Eye (tissue), 1 donor: ENCODE measurements around the gene METRN.
A peak's percentile ranks its signal among the peaks of the same experiment; 100 is the strongest.

Source experiments
- DNase-seq: peaks from one replicate; pipeline ENCODE4 v3.0.0-alpha.2; 2015

The METRN gene

GRCh38 chr16:714558-715476 lies at the start of gene METRN:
TSS of gene METRN (plus strand) at chr16:715118. CDS start at chr16:715290, 172 bp downstream.
- peak; percentile 95 for DNase-seq

DNA sequence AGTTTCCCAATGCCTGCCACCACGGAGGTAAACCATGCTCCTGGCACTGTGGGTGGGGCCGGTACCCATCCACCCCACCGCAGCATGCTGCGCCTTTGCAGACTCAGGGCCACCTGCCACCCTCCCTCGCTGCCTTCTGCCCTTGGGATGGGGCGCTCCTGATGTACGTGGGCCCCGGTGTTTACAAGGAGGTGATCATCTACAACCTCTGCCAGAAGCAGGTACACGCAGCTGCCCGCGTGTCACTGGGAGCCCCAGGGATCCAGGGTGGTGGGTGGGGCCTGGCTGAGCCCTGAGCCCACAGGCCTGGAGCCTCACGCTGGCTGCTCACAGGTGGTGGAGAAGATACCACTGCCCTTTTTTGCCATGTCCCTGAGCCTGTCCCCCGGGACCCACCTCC lies 48.3 kb upstream of the METRN start:
- no peak for DNase-seq

DNA sequence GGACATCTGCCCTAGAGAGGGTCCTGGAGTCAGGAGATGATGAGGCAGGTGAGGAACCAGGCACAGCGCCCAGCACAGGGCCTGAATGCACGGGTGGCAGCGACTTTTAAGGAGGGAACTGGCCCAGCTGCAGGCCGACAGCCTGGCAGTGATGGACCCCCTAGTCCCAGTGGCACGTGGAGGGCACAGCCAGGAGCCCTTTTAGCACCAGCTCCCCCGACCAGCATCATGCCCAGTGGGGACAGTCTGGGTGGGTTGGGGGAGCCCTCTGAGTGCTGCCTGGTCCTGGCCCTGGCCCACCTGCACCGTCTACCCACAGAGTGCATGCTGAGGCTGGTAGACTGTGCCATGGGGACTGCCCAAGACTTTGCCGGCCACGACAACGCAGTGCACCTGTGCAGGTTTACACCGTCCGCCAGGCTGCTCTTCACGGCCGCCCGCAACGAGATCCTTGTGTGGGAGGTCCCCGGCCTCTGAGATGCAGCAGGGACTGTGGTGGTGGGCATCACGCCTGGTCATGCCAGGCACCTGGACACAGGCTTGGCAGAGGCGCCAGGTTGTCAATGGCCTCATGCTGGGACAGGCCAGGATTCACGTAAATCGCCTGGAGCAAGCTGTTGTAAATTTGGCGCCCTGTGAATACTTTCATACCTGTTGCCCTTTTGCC lies 47.7 kb upstream of the METRN start:
- no peak for DNase-seq

- peak; percentile 95 for DNase-seq
These were observed 47.0 kb upstream of the METRN start, which contains the start of gene RHOT2 for GRCh38 chr16:667780-668518. TSS of gene RHOT2 (plus strand) at chr16:668132. CDS start at chr16:668200, 68 bp downstream.

GRCh38 chr16:668519-669171 lies 46.3 kb upstream of the METRN start:
- peak; percentile 13 for DNase-seq

DNA sequence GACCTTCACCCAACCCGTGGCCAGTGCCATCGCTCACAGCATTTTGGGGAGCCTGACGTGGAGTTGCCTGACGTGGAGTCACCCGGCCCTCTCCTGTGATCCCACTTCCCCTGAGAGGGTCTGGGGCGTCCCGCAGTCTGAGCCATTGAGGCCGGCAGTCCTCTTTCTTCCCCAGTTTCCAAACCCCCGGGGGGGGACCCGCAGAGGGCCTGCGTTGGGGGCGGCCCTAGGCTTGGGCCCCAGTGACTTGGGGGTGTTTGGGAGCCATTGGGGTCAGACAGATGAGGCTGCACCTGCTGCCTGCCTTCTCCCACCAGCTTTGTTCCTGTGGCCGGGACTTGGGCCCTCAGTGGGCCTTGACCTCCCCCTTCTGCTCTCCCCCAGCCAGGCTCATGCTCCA lies 45.3 kb upstream of the METRN start:
- no peak for DNase-seq

GRCh38 chr16:670485-671352 lies 44.2 kb upstream of the METRN start:
- no peak for DNase-seq

DNA sequence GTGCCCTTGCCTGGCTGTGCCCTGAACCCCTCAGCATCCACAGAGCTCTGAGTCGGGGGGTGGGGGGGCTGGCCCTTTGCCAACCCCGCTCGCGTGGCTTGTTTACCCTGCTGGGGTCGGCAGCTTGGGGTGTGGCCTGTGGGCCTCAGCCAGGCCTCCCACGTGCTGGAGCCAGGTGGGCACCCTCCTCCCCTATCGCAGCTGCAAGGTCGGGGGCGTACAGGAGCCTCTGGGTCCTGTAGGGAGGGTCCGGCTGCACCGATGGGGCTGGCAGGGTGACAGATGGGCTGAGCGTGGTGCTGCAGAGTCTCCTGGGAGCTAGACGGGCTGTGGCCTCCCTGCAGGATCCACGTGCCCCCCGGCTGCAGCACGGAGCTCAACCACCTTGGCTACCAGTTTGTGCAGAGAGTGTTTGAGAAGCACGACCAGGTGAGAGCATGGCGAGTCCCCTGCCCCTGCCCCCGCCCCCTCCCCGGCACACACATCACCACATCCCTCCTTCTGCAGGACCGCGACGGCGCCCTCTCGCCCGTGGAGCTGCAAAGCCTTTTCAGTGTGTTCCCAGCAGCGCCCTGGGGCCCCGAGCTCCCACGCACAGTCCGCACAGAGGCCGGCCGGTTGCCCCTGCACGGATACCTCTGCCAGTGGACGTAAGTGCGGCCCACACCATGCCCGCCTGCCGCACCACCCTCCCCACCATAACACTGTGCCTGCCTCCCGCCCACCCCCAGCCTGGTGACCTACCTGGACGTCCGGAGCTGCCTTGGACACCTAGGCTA lies 43.4 kb upstream of the METRN start:
- DNase-seq = no peak

GRCh38 chr16:672371-672770 lies 42.5 kb upstream of the METRN start:
- DNase-seq = no peak

DNA sequence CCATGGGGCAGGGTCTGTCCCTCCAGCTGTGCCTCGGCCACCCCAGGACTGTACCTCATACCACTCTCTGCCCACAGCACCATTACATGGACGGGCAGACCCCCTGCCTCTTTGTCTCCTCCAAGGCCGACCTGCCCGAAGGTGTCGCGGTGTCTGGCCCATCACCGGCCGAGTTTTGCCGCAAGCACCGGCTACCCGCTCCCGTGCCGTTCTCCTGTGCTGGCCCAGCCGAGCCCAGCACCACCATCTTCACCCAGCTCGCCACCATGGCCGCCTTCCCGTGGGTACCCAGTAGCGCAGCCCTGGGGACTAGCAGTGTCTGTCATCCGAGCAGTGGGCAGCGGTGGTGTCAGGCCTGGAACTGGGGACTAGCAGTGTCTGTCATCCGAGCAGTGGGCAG lies 42.1 kb upstream of the METRN start:
- DNase-seq = no peak

DNA sequence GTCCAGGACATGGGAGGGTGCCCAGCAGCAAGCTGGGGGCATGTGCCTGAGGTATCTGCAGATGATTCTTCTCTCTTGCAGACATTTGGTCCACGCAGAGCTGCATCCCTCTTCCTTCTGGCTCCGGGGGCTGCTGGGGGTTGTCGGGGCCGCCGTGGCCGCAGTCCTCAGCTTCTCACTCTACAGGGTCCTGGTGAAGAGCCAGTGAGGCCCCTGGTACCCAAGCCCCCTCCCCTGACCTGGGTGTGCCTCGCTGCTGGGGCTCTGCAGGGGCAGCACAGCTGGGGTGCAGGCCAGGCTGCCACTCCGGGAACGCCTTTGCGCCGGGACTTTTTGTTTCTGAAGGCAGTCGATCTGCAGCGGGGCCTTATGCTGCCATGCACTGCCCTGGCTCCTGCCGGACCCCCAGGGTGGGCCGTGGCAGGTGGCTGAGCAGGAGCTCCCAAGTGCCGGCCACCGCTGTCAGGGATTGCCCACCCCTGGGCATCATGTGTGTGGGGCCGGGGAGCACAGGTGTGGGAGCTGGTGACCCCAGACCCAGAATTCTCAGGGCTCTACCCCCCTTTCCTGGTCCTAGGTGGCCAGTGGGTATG lies 41.4 kb upstream of the METRN start:
- DNase-seq = no peak

DNA sequence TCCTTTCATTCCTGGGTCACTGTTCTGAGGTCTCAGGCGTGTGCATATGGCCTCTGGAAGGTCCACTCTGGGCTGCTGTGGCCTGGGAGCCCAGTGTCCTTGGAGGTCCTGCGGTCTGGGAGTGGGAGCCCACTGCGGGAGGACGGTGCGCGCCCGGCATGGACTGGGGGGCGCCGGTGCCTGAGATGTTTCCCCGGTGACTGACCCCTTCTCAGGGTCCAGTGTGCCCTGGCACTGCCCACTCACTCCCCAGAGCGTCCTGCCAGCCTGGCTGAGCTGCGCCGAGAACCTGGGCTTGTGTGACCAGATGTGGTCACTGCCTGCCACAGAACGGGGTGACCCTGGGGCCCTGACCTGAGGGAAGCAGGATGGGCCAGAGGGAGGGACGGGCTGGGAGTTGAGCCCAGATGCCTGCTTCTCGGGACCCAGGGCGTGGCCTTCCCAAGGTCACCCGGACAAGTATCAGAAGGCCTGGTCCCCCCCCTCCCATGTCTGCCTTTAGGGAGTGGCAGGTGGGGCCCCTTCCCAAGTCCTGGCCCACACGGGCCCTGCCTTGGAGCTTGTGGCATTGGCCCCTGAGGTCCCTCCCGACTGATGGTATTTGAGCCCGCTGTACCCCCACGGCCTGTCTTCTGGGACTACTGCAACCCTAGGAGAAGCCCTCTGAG lies 40.6 kb upstream of the METRN start:
- no peak for DNase-seq

DNA sequence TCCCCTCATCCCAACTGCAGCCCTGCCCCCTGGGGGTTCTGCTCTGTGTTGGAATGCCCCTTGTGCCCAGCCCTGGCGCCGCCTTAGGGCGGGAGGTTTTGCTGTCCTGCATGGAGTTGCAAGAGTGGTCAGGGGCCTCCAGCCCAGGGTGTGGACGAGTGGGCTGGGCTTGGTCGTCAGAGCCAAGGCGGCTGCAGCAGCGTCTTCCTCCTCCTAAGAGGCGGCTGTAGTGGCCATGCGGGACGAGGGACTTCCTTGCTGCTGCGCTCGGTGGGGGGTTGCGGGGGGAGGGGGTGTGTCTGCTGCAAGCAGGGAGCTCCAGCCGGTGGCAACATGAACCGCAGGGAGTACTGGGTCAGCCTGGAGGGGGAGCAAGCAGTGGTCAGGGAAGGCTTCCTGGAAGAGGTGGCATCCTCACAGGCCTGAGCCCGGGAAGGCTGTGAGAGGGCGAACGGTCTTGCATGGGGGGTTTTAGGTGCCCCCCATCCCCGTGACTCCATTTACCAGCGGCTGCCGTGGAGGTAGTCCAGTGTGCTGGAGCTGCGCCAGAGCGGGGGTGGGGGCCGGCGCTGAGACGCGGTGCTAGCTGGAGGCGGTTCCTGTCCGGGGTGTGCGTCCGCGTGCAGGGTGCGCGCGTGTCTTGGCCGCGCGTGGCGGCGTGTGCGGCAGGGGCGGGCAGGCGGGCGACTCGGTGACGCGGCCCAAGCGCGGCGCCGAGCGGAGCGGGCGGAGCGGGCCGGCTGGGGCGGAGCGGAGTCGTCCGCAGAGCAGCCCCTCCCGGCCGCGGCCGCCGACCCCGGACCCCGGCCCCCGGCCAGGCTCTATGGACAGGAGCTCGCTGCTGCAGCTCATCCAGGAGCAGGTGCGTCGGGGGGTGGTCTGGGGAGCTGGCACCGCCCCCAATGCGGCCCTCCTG lies 39.7 kb upstream of the METRN start, which contains the start of gene RHBDL1:
TSS of gene RHBDL1 (plus strand) at position 704 of the 916 bp plus-strand sequence. CDS start at position 824, 120 bp downstream.
- peak; percentile 55 for DNase-seq

- DNase-seq = peak; percentile 18
These were observed 38.9 kb upstream of the METRN start for GRCh38 chr16:675884-676564.

DNA sequence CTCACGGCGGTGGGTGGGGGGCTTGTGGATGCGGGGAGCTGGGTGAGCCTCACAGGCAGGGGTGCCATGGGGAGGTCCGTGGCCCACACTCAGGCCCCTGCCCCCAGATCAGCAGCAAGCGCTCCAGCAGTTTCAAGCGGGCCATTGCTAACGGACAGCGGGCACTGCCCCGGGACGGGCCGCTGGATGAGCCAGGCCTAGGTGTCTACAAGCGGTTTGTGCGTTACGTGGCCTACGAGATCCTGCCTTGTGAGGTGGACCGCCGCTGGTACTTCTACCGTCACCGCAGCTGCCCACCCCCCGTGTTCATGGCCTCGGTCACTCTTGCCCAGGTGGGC lies 38.4 kb upstream of the METRN start:
- no peak for DNase-seq

DNA sequence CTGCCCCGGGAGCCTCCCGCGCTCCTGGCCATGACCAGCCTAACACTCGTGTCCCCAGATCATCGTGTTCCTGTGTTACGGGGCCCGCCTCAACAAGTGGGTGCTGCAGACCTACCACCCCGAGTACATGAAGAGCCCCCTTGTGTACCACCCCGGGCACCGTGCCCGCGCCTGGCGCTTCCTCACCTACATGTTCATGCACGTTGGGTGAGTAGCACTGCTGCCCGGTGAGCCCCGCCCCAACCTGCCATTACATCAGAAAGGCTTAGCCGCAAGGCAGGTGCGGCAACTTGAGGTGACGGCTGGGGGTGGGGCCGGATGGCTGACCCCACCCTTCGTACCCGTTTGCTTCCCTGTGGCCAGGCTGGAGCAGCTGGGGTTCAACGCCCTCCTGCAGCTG lies 38.0 kb upstream of the METRN start:
- peak; percentile 30 for DNase-seq

GRCh38 chr16:677316-678190 lies 37.4 kb upstream of the METRN start:
- DNase-seq = peak; percentile 24
